HG02981 (cell line): Measurements from ENCODE around the gene RBM33.

Experiments used
- ATAC-seq: cut with Tn5 transposase; IDR thresholded peaks from one replicate; pipeline ENCODE4 v1.9.1; 2021; ENCODE audit warnings: mild to moderate bottlenecking, moderate library complexity; ENCODE audit not compliant: unreplicated experiment

Gene RBM33

GRCh38 chr7:155804897-155805825, 160.7 kb downstream of the RBM33 start:
- peak; percentile 45 for ATAC-seq

DNA sequence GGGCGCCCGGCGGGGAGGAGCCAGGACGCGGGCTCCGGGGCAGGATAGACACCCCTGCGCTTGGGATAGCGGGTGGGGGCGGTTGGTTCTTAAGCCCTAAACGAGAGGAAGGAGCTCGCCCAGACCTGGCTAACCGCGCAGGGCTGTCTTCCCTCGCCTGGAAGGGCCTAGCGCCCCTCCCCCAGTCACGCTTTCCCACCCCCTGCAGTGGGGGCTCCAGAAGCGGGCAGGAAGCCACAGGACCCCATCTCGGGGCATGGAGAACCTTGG, 161.3 kb downstream of the RBM33 start:
- no peak for ATAC-seq

- ATAC-seq, result no peak
These were observed 161.8 kb downstream of the RBM33 start for GRCh38 chr7:155806096-155806871.

DNA sequence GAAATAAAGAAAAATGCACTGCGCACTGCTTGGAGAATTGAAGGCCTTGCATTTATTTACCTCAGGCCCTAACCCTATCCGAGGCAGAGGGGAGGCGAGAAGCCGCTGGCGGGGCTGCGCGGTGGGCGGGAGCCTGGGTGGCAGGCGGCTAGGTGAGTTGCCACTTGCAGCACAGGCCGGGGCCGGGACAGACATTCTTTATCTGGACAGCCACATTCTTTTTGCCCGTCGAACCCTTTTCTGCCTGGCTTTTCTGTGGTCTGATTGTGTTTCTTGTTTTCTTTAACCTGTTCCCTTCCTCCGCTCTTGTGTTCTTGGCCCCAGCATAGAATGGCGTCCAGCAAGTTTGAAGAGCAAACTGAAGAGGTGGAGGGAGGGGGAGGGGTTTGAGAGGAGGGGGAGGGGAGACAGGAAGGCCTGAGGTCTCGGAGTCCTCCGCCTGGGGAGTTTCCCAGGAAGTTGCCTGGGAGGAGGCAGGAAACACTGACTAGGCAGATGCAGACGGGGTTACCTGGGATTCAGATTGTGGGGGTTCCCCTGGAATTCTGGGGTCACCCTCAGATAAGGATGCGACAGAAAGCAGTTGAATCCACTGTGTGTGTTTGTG, 162.7 kb downstream of the RBM33 start:
- ATAC-seq, result no peak

GRCh38 chr7:155807789-155808548, 163.5 kb downstream of the RBM33 start:
- peak; percentile 38 for ATAC-seq

- peak; percentile 14 for ATAC-seq
These were observed 164.3 kb downstream of the RBM33 start for GRCh38 chr7:155808549-155809331.

GRCh38 chr7:155809332-155809946, 165.0 kb downstream of the RBM33 start:
- no peak for ATAC-seq

- ATAC-seq, result no peak
These were observed 165.7 kb downstream of the RBM33 start for GRCh38 chr7:155809947-155810769.

DNA sequence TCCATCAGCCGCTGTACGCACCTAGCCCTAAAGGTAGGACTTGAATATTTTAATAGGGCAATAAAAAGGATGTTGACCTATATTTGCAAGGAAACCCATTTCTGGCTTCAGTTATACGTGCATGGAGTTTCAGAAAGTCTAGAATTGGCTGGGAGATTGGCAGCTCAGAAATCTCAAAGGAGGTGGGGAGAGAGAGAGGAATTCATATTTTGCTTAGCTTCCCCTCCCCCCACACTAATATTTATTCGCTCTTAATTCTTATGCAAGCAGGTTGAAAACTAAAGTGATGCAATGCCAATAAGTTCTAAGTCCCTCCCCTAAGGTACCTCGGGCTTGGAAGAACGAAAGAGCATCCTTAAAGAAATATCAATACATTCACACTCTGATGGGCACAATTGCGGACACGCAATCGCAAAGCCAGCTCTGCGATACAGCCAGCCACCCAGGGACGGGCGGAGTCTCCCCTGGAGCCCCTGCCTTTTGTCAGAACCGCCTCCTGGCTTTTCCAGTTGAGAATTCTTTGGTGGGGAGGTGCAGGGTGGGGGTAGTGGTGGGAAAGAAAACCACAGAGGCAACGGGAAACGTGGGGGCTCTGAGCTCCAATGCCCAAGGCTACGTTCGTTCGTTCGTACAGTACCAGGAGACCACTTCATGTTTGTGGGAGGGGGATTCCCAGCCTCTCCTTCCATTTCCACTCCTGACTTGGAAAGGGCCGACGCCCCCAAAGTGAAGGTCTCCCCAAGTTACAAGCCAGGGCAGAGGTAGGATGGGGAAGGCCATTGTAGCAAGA, 166.5 kb downstream of the RBM33 start:
- no peak for ATAC-seq

GRCh38 chr7:155811560-155811894, 167.1 kb downstream of the RBM33 start:
- no peak for ATAC-seq

- no peak for ATAC-seq
These were observed 167.7 kb downstream of the RBM33 start, which contains the start of gene SHH for GRCh38 chr7:155811895-155812761. SHH (minus strand) TSS chr7:155812463; CDS start chr7:155812122, 341 bp downstream.

DNA sequence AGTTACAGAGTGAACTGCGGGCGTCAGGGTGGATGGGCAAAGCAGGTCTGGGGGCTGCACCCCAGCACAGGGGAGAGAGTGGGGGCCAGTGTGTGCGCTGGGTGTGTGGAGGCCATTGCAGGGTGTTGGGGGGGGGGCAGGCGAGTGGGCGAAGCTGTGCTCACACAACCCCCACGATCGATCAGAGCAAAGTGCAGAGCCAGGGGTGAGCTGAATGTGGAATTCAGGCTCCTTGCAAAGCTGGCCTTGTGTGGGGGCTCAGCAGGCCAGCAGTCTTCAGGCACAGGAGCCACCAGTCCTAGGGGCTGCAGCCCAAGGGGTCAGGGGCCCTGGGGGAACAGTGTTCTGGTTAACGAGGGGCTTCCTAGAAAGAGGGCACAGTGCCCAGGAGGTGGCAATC, 168.7 kb downstream of the RBM33 start:
- ATAC-seq, result no peak

DNA sequence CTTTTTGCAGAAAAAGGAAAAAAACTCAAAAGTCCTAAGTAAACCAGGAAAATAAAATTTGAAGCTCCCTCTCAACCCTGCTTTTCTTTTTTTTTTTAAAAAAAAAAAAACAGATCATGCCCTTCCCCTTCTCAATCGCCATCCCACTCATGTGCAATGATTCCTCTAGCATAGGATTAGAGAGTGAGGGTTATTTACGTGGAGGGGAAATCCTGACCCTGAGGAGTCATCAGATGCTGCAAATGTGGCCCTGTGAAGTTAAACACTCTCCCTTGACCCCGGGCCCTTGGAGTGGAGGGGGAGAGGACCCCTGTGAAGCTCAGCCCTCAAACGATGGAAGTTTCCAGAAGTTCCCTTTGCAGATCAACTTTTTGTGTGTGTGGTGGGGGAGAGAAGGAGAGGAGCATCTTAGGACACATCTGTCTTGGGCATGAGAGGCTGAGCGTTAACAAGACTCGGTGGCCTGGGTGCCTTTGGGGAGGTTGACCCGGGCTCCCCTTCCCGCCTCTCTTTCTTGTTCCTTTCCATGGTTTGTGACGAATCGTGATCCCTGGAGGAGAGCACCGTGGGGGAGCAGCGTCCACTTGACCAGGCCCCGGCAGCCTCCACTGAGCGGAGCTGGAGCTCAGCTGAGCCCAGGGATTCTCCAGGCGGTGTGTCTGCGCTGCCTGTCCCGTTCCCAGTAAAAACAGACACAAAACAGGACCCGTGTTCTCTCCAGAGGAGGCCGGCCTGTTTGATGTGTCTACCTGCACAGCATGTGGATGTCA, 169.3 kb downstream of the RBM33 start:
- no peak for ATAC-seq

DNA sequence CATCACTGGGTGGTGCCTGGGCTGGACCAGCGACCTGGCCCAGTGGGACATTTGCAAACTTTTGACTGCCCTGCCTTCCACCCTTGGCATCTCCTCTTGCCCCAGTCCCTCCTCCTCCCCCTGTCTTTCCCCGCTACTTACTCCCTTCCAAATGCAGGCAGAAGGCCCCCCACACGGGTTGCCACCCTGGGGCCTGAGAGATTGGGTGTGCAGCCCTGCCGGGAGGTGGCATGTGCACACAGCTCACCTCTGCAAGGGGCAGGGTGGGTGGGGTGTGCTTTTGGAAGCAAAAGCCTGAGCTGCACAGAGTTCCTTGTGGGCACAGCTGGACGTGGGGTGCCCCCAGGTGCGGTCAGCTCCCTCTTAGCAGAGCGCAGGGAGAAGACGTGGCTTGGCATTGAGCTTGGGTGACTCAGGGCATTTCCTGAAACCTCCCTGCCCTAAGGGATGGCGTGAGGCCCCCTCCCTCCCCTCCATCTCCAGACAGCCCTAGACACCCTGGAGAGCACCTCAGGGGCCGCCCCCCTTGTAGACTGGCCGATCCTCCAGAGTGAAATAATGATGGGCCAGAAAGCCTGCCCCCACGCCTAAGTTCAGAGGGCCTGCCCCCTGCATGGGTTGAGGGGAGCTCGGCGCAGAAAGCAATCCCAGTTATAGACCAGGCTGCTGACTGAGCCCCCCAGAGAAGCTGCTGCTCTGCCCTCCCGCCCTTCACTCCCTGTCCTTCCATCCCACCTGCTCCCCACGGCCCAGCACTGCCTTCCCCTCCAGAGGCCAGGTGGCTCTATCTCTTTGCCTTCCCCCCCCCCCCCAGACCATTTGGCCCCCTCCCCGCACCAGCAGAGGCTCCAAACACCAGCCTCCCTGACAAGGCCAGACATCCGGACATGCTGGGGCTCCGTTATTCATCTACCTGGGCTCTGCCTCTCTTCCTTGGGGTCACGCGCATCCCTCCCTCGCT, 170.1 kb downstream of the RBM33 start:
- no peak for ATAC-seq
